ENCODE results near the gene C10orf53. TPM values are rescaled to one million over a fixed set of nuclear protein-coding genes. Genes with fewer than 3 reads are reported as not detected.

Gene C10orf53
- total RNA-seq, 1 experiment from 2014 or later, result not detected

- no peaks in the 10 kb centered on the region for H3K23me2 ChIP-seq (ENCODE audit: insufficient read length, low read depth, low read length, poor library complexity, severe bottlenecking)
- no peaks in the 10 kb centered on the region for H3K27me3 Mint-ChIP-seq (ENCODE audit: low read depth)
- TF ChIP-seq, protein P1, sequence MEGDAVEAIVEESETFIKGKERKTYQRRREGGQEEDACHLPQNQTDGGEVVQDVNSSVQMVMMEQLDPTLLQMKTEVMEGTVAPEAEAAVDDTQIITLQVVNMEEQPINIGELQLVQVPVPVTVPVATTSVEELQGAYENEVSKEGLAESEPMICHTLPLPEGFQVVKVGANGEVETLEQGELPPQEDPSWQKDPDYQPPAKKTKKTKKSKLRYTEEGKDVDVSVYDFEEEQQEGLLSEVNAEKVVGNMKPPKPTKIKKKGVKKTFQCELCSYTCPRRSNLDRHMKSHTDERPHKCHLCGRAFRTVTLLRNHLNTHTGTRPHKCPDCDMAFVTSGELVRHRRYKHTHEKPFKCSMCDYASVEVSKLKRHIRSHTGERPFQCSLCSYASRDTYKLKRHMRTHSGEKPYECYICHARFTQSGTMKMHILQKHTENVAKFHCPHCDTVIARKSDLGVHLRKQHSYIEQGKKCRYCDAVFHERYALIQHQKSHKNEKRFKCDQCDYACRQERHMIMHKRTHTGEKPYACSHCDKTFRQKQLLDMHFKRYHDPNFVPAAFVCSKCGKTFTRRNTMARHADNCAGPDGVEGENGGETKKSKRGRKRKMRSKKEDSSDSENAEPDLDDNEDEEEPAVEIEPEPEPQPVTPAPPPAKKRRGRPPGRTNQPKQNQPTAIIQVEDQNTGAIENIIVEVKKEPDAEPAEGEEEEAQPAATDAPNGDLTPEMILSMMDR (conservative IDR thresholded peaks at IDR 0.05), result no peak
- H3K9me3 Mint-ChIP-seq, result peaks cover 3 to 5% of the 10 kb centered on the region in 2 experiments; a peak in 2 of 5 replicates
- H3K4me1 Mint-ChIP-seq, result no peaks in the 10 kb centered on the region
- no peak overlapping the region for H4K91ac ChIP-seq (ENCODE audit: insufficient read length, low read depth, low read length)
- H2AK5ac ChIP-seq (ENCODE audit: insufficient read length, low read length), result no peak overlapping the region
- H3K4me1 ChIP-seq (ENCODE audit: insufficient read depth, low read length), result no peaks in the 10 kb centered on the region
- H4K20me1 ChIP-seq (ENCODE audit: control insufficient read depth, insufficient read depth, insufficient read length), result peaks cover 3% of the 10 kb centered on the region
- no peak overlapping the region; a peak in 1 of 7 replicates for H3K27ac Mint-ChIP-seq
- H3K79me1 ChIP-seq (ENCODE audit: insufficient read depth, low read depth, low read length, poor library complexity, severe bottlenecking), result no peaks in the 10 kb centered on the region
- peaks cover 9 to 29% (median 11%) of the 10 kb centered on the region in 3 experiments; a peak in 5 of 7 replicates for H3K36me3 Mint-ChIP-seq (ENCODE audit: insufficient read depth in 1 of 3, low read depth in 3 of 3)
- no peak overlapping the region for H3K56ac ChIP-seq (ENCODE audit: insufficient read length, low read depth, low read length)
- no peak overlapping the region for H2BK15ac ChIP-seq (ENCODE audit: low read depth, low read length)
- no peak overlapping the region for H3K27ac ChIP-seq (ENCODE audit: insufficient read length, low read depth, low read length)
- no peak overlapping the region for H3T11ph ChIP-seq (ENCODE audit: low read length)
- H2BK12ac ChIP-seq (ENCODE audit: insufficient read length, low read depth, low read length), result no peak overlapping the region
- H2BK5ac ChIP-seq (ENCODE audit: insufficient read length, low read length), result no peak overlapping the region
- H3K9ac ChIP-seq (ENCODE audit: extremely low read depth, insufficient read length, low read length), result no peak overlapping the region
- no peak overlapping the region for H3K23ac ChIP-seq (ENCODE audit: insufficient read length, low read depth, low read length)
- no peak overlapping the region for H2BK120ac ChIP-seq (ENCODE audit: low read depth, low read length, poor library complexity, severe bottlenecking)
- H2BK20ac ChIP-seq (ENCODE audit: low read depth, low read length, poor library complexity, severe bottlenecking), result no peak overlapping the region
- no peak overlapping the region for H3K18ac ChIP-seq (ENCODE audit: insufficient read length, low read depth, low read length)
- H4K8ac ChIP-seq (replicated peaks; ENCODE audit: insufficient read length, low read depth, low read length), result no peak overlapping the region
- WGBS (ENCODE audit: extremely low coverage, insufficient read length, low lambda C conversion rate), result no CpG with 5 or more reads among the region's 7 CpGs
- no peak overlapping the region for H3K4ac ChIP-seq (ENCODE audit: low read depth, low read length)
- peak overlapping the region in 1 of 2 experiments; percentile 4; a peak in 1 of 5 replicates for H3K4me3 Mint-ChIP-seq
- H3K14ac ChIP-seq (ENCODE audit: insufficient read depth, low read length), result no peak overlapping the region
- no peak overlapping the region for H3K4me2 ChIP-seq (ENCODE audit: insufficient read depth, insufficient read length, low read length)
- no peaks in the 10 kb centered on the region for H3K9me3 ChIP-seq (ENCODE audit: control insufficient read depth, low read depth, low read length)
- DNase-seq, result no peak
- no peak overlapping the region for H4K5ac ChIP-seq (ENCODE audit: insufficient read length, low read depth, low read length)
- no peaks in the 10 kb centered on the region for H3K79me2 ChIP-seq (ENCODE audit: insufficient read depth, low read length)
- no peaks in the 10 kb centered on the region for H3K27me3 ChIP-seq (ENCODE audit: insufficient read depth, low read length)
- no peak overlapping the region for H2AFZ ChIP-seq (ENCODE audit: low read length)
Observed at GRCh38 chr10:49741108-49741995, 61.9 kb downstream of the C10orf53 start.
